ENCODE results near the gene ATF4.

The ATF4 gene

DNA sequence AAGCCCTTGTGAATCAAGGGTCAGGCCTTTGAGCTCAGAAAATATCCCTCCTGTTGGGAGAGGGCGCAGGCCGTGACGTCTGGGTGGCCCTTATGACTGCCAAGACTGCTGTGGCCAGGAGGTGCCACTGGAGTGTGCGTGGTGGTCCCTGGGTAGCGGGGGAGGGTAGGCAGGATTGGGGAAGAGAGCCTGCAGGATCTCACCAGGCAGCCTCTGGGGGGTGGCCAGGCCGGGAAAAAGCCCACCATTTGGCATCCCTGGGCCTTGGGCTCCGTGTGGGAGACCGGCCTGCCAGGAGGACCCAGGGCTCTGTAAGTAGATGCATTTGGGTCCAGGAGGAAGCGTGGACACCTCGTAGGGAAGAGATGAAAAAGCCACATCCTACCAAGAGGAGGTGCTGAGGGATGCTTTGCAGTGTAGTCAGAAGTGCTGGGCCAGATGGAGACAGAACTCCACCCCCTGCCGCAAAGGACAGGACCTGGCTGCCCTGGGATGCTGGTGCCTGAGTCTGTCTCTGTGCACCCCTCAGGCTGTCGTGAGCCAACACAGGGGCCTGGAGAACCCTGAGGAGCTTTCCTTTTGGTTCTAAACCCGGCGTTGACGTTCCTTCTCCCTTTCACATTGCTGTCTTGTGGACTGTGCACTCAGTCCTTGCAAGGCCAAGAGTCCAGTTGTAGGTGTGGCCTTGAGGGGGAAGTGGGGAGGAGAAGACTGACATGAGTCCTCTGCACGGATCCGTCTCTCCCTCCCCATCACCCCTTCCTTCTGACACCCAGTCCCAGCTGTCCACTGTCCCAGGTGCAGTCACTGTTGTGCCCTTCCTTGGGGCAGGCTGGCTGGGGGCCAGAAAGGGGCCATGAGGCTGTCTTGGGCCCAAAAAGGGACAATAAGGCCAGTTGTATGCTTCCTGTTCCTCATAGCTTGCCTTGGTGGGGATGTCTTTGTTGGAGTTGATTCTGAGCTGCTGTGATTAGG is 31.0 kb upstream of the ATF4 start:
- no peak overlapping the region for H3K4me3 ChIP-seq (replicated peaks; ENCODE audit: low read depth, low read length)
- TF ChIP-seq, protein P1, sequence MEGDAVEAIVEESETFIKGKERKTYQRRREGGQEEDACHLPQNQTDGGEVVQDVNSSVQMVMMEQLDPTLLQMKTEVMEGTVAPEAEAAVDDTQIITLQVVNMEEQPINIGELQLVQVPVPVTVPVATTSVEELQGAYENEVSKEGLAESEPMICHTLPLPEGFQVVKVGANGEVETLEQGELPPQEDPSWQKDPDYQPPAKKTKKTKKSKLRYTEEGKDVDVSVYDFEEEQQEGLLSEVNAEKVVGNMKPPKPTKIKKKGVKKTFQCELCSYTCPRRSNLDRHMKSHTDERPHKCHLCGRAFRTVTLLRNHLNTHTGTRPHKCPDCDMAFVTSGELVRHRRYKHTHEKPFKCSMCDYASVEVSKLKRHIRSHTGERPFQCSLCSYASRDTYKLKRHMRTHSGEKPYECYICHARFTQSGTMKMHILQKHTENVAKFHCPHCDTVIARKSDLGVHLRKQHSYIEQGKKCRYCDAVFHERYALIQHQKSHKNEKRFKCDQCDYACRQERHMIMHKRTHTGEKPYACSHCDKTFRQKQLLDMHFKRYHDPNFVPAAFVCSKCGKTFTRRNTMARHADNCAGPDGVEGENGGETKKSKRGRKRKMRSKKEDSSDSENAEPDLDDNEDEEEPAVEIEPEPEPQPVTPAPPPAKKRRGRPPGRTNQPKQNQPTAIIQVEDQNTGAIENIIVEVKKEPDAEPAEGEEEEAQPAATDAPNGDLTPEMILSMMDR (IDR thresholded peaks at IDR 0.05; ENCODE audit: low read depth, low read length, missing control alignments): no peak
- no peak for DNase-seq (ENCODE audit: extremely low read depth, low read depth)

DNA sequence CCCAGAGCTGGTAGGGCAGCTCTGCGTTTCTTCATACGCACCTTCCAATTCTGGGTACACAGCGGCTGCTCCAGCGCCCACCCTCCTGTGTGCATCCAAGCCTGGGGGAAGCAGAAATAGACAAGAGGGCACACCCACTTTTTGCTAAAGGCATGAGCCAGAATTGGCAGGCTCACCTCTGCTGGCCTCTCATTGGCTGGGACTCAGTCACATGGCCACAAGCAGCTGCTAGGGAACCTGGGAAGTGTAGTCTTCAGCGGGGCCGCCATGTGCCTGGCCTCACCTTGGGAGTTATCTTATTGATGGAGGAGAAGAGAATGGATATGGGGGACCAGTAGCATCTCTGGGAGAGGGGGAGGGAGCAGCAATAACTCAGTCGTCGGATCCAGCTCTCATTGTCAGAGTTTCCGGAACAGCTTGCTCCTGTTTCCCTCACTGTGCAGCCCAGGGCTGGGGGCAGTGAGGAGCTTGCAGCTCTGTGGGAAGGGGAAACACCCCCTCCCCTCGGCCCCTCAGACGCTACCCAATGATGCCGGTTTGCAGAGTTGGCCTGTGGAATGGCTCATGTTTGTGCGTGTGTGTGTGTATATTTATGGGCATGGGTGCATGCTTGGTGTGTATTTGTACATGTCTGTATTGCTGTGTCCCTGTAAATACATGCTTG is 30.1 kb upstream of the ATF4 start:
- TF ChIP-seq, protein P1 (IDR thresholded peaks at IDR 0.05; ENCODE audit: low read depth, low read length, missing control alignments): no peak
- no peak for DNase-seq (ENCODE audit: extremely low read depth, low read depth)
- no peak overlapping the region for H3K4me3 ChIP-seq (replicated peaks; ENCODE audit: low read depth, low read length)

DNA sequence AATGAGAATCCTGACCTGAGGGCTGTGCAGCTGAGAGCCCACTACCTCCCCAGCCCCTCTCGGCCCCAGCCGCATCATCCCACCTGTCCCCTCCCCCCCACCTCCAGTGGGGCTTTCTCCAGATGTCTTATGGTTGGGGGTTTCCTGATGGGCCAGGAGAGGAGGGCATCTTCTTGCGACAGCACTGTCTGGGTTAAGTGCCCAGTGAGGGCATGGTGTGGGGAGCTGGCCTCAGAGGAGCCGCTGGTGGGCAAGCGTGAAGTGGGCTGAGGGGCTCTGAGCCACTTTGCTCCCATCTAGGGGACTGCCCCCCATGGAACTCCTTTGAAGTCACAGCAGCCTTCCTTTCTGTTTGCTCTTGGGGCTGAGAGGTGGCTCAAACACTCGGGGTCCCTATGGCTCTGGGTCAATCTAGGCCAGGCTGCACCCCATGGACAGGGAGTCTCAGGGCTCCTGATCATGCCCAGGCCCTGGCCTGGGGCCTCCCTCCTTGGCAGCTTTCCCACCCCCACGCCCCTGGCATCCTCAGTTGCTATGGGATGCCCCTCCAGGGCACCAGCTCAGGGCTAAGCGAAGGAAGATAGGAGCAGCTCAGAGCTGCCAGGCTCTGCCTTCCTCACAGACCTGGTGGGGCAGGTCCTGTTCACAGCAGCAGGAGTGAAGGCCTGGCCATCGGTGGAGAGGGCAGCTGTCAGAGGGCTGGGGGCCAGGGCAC is 29.2 kb upstream of the ATF4 start:
- TF ChIP-seq, protein P1 (IDR thresholded peaks at IDR 0.05; ENCODE audit: low read depth, low read length, missing control alignments): no peak
- H3K4me3 ChIP-seq (replicated peaks; ENCODE audit: low read depth, low read length): no peak overlapping the region
- DNase-seq (ENCODE audit: extremely low read depth, low read depth): no peak

DNA sequence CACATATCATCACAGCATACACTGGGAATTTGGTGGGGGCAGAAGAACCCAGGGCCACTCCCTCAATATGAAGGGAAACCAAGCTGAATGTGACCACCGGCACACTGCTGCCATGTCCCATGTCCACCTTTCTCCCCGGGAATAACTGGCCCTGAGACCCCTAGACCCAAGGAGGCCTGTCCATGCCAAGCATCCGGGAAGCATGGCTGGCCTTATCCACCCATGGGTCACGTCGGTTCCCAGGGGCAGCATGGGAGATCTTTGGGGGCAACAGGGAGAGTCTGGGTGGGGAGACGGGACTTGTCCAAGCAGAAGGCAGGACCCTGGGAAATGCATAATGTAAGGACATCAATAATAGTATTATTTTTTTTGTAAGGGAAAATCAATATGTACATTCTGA is 28.7 kb upstream of the ATF4 start:
- H3K4me3 ChIP-seq (replicated peaks; ENCODE audit: low read depth, low read length): no peak overlapping the region
- TF ChIP-seq, protein P1 (IDR thresholded peaks at IDR 0.05; ENCODE audit: low read depth, low read length, missing control alignments): no peak
- no peak for DNase-seq (ENCODE audit: extremely low read depth, low read depth)

DNA sequence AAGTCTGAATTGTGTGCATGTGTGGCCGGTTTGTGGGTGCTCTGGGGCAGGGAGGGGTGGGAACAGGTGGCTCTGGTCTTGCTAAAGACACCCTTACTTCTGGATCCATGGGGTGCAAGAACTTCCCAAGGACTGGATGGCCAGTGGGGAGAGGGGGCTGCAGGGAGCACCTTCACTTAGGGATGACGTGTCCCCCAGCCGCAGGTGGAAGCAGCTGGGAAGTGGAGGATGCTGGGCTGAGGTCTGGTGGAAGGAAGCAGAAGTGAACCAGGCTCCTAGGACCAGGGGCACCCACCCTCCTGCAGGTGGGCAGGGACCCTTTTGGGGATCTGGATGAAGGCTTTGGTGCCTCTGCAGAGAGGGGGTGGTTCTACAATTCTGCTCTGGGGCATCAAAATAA is 28.2 kb upstream of the ATF4 start:
- TF ChIP-seq, protein P1 (IDR thresholded peaks at IDR 0.05; ENCODE audit: low read depth, low read length, missing control alignments): no peak
- DNase-seq (ENCODE audit: extremely low read depth, low read depth): no peak
- no peak overlapping the region for H3K4me3 ChIP-seq (replicated peaks; ENCODE audit: low read depth, low read length)

DNA sequence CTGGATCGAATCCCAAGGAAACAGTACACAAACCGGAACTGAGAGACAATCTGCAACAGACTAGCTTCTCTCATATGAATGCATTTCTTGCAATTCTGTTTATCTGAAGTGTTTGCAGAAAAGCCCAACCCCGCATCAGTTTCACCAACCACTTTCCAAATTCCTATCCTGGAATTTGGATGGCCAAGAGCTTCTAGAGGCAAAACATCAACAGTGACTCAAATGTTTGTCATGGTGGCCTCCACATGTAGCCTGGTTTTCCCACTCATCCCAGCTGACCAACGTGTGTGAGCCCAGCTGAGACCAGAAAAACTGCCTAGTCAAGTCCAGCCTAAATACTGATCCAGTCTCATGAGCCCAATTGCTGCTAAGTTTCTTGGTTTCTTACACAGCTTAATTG is 26.6 kb upstream of the ATF4 start:
- no peak overlapping the region for H3K4me3 ChIP-seq (replicated peaks; ENCODE audit: low read depth, low read length)
- TF ChIP-seq, protein P1 (IDR thresholded peaks at IDR 0.05; ENCODE audit: low read depth, low read length, missing control alignments): no peak
- no peak for DNase-seq (ENCODE audit: extremely low read depth, low read depth)

Measured in HFF-Myc (cell line).